ENCODE data around the gene PCDHGC3. TPM values are rescaled to one million over a fixed set of nuclear protein-coding genes. Genes with fewer than 3 reads are reported as not detected.
A peak's percentile ranks its signal among the peaks of the same experiment; 100 is the strongest.

The PCDHGC3 gene
- total and polyA plus RNA-seq, 8 donors = 9.1 to 25.3 (median 18.9) TPM

- Histone ChIP-seq H3K27me3 (no peaks in the 10 kb centered on the region), H3K27ac (no peak overlapping the region), H3K4me3 (peak overlapping the region in 2 of 4 donors; percentile 26 to 30), H3K4me1 (peaks cover 0 to 21% (median 0%) of the 10 kb centered on the region in 3 donors), H3K9me3 (no peaks in the 10 kb centered on the region), H3K36me3 (no peaks in the 10 kb centered on the region)
- FAIRE-seq = no peak
- intact Hi-C loops (cut with DNase I) = no loop called here
- peak in 2 of 4 donors; percentile 15 to 30 for TF ChIP-seq CTCF (IDR thresholded peaks at IDR 0.05)
- peak in 3 of 4 donors; percentile 16 to 45 (median 37) for ATAC-seq
- WGBS, 2 donors = 8 to 17% methylated on average over 20 of the region's 20 CpGs
- DNase-seq = peak; percentile 67 to 91 (median 82)
These were observed 2.7 kb downstream of the PCDHGC3 start for GRCh38 chr5:141478321-141478945.

DNA sequence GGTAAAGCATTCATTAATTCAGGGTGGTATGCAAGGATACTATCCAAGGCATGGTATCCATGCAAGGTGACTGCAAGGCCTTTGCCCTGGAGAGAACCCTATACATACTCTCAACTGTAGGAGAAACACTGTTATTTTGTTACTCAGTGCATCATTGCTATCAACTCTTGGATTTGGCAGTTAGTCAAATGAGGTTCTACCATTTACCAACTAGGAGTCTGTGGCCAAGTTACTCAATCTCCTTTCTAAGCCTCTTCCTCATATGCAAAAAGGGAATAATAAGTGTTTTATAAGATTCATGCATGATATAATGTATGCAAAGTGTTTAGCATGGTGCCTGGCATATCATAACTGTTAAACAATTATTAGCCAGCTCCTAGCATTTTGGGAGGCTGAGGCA, 4.0 kb downstream of the PCDHGC3 start:
- FAIRE-seq = no peak
- intact Hi-C loops (cut with DNase I) = no loop called here
- TF ChIP-seq CTCF (IDR thresholded peaks at IDR 0.05) = no peak

GRCh38 chr5:141483902-141484301, 8.1 kb downstream of the PCDHGC3 start:
- H3K4me3 ChIP-seq = no peak overlapping the region
- WGBS, 2 donors = 63 to 66% methylated on average over 3 of the region's 3 CpGs
- H3K4me1 ChIP-seq = peaks cover 0 to 2% (median 0%) of the 10 kb centered on the region in 3 donors
- FAIRE-seq = no peak
- intact Hi-C loops (cut with DNase I) = no loop called here
- TF ChIP-seq CTCF (IDR thresholded peaks at IDR 0.05) = no peak
- DNase-seq = no peak
- no peaks in the 10 kb centered on the region for H3K36me3 ChIP-seq
- no peak overlapping the region for H3K27ac ChIP-seq
- ATAC-seq = no peak
- no peaks in the 10 kb centered on the region for H3K27me3 ChIP-seq
- no peaks in the 10 kb centered on the region for H3K9me3 ChIP-seq

More for the DNA sequence above, 4.0 kb downstream of the PCDHGC3 start:
- ATAC-seq (no peak), DNase-seq (no peak)
- Histone ChIP-seq H3K36me3 (no peaks in the 10 kb centered on the region), H3K9me3 (no peaks in the 10 kb centered on the region), H3K4me1 (peaks cover 0 to 21% (median 0%) of the 10 kb centered on the region in 3 donors), H3K4me3 (no peak overlapping the region), H3K27ac (no peak overlapping the region), H3K27me3 (no peaks in the 10 kb centered on the region)

- intact Hi-C loops (cut with DNase I) = no loop called here
- TF ChIP-seq CTCF (IDR thresholded peaks at IDR 0.05) = no peak
- ATAC-seq = peak in 1 of 4 donors; percentile 51
- Histone ChIP-seq H3K4me3 (peak overlapping the region in 2 of 4 donors; percentile 12 to 36), H3K27me3 (no peaks in the 10 kb centered on the region), H3K4me1 (no peaks in the 10 kb centered on the region), H3K36me3 (no peaks in the 10 kb centered on the region), H3K9me3 (no peaks in the 10 kb centered on the region), H3K27ac (no peak overlapping the region)
- no peak for DNase-seq
- no peak for FAIRE-seq
- 23 to 26% methylated on average over 4 of the region's 4 CpGs for WGBS, 2 donors
These were observed 8.5 kb downstream of the PCDHGC3 start for GRCh38 chr5:141484310-141484640.

DNA sequence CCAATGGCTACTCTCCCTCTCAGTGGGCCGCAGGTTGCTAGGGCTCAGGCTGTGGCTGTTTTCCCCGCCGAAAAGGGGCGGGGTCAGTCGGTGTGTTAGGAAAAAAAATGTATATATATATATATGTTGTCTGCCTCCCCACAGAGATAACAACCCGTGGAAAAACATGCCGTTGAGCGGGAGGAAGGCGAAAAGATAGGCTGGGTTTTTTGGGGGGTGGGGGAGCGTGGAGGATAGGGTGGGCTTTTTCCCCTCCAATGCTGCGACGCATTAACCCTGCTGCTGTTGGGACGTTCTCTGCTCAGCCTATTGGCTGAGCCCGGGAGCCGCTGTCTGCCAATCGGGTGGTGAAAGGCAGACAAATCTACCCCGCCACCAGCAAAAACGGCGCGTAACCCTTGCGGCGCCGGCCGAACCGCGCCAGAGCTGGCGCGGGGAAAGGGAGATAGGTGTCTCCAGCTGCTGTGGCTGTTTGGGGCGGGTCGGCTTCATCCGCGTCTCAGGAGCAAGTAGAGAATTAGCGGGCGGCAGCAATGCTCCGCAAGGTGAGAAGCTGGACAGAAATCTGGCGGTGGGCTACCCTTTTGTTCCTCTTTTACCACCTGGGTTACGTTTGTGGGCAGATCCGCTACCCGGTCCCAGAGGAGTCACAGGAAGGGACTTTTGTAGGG, 9.0 kb downstream of the PCDHGC3 start, which contains the start of gene PCDHGC4:
PCDHGC4 (plus strand) TSS at position 390 of the 671 bp plus-strand sequence; CDS start at position 534, 144 bp downstream.
- intact Hi-C loops (cut with DNase I) = no loop called here
- no peaks in the 10 kb centered on the region for H3K4me1 ChIP-seq
- ATAC-seq = peak; percentile 42 to 68 (median 60)
- no peak for DNase-seq
- no peaks in the 10 kb centered on the region for H3K36me3 ChIP-seq
- H3K27ac ChIP-seq = no peak within 1 kb of the TSS
- TF ChIP-seq CTCF (IDR thresholded peaks at IDR 0.05) = no peak
- H3K9me3 ChIP-seq = no peaks in the 10 kb centered on the region
- no peak for FAIRE-seq
- WGBS, 2 donors = 5 to 9% methylated on average over 39 of the region's 39 CpGs
- H3K27me3 ChIP-seq = no peaks in the 10 kb centered on the region
- H3K4me3 ChIP-seq = peak within 1 kb of the TSS in 2 of 4 donors; percentile 12 to 36

Data from pancreas (tissue), 10 donors.